GM18861 (cell line): ENCODE data around the gene TMEM81.

ENCODE experiments used
- ATAC-seq: cut with Tn5 transposase; IDR thresholded peaks from one replicate; pipeline ENCODE4 v1.9.1; 2021; ENCODE audit not compliant: unreplicated experiment

TMEM81 gene, protein sequence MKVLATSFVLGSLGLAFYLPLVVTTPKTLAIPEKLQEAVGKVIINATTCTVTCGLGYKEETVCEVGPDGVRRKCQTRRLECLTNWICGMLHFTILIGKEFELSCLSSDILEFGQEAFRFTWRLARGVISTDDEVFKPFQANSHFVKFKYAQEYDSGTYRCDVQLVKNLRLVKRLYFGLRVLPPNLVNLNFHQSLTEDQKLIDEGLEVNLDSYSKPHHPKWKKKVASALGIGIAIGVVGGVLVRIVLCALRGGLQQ

DNA sequence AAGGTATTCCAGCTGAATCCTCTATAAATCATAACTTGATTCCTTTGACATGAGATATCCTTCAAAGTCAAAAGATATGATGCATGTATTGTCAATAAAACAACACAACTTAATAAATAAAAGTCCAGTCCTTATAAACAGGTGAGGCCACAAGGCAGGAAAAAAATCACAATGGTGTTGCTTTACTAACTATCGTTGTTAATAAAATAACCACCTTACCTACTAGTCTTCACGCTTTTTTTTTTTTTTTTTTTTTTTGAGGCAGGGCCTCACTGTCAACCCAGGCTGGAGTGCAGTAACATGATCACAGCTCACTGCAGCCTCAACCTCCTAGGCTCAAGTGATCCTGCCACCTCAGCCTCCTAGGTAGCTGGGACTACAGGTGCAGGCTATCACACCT is at the start of gene TMEM81:
TMEM81 (minus strand) TSS at position 101 of the 400 bp plus-strand sequence. CDS start 140 bp downstream, outside the sequence.
- no peak for ATAC-seq

DNA sequence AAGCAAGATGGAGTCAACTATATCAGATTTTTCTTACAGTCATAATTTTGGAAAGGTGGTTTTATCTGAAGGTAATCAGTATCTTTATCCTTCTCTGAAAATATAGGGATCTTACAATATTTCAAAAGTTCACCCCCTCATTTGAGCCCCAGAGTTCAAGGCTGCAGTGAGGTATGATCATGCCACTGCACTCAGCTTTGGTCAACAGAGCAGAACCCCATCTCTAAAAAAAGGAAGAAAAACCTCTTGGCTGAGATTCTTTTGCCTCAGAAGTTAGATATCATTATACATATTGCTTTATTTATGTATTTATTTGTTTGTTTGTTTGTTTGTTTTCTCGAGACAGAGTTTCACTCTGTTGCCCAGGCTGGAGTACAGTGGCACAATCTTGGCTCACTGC is 49.0 kb upstream of the TMEM81 start:
- no peak for ATAC-seq

DNA sequence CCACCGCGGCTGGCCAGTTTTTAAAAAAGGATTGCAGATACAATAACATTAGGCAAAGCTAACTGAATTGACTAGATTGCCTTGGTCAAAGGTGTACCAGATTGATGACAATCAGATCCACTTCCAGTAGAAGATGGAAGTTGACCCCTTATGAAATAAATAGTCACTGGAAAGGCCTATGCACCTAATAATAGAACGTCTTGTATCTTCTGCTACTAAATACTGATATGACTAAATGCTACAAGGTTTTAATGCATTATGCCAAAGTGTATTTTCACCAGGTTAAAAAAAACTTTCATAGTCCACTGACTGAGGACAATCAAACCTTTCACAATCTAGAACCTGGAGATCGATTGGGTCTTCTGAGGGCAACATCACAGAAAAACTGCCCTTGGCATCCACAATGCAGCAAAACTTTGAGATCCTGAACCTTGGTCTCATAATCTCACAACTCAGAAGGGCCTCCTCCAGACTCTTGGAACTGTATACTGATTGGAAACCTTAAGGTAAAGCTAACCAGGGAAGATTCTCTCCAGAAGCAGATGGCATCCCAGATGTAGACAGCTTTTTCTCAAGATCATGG is 45.3 kb upstream of the TMEM81 start:
- ATAC-seq = no peak

DNA sequence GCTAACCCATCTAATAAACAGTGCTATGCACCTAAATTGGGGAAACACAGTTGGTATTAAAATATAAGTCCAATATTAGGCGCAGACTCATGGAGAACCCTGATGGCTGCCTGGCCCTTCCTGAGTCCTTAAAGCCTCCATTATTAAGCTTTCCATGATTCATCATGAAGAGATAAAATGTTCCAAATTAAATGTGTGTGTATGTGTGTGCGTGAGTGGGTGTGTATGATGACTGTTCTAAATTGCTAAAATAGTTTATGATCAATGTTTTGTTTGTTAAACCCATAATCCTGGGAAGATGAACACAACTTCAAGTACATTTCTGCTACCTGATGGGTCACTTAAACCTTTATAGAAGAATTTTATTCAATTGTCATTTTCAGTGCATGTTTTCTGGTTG is 43.8 kb upstream of the TMEM81 start:
- no peak for ATAC-seq

DNA sequence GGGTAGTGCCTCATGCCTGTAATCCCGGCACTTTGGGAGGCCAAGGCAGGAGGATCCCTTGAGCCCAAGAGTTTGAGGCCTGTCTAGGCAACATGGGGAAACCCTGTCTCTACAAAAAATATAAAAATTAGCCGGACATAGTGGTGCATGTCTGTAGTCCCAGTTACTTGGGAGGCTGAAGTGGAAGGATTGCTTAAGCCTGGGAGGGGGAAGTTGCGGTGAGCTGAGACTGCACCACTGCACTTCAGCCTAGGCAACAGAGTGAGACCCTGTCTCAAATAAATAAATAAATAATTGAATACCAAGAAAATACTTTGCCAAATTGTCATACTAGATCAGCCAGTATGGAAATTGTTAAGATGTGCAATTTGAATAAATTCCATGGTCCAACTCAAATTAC is 43.4 kb upstream of the TMEM81 start:
- ATAC-seq = no peak

DNA sequence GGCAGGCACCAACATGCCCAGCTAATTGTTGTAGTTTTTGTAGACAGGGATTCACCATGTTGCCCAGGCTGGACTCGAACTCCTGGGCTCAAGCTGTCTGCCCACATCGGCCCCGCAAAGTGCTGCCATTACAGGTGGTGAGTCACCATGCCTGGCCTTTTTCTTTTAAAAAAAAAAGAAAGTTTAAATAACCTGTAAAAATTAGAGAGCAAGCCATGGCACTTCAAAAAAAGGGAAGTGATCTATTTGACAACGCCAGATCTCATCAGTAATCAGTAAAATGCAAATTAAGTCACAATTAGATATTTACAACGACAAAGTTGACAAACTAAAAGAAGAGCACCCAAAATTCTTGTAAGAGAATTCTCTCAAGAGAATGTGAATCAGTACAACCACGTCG is 40.5 kb upstream of the TMEM81 start:
- no peak for ATAC-seq

DNA sequence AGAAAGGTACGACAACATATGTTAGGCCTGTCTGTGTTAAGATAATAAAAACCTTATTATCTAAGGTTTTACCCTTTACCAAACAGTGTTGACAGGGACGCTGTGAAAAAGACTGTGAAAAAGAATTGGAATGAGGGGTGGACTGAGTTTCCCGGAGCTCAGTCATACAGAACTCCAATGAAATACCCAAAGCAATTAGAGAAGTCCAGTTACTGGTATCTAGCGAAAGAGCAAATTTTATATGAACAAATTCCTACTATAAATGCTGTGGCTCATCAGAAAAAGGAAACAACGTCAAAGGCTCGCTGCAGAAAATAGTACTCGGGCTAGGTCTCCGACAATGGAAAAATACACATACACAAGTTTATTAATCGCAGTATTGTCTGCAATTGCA is 38.2 kb upstream of the TMEM81 start:
- no peak for ATAC-seq

DNA sequence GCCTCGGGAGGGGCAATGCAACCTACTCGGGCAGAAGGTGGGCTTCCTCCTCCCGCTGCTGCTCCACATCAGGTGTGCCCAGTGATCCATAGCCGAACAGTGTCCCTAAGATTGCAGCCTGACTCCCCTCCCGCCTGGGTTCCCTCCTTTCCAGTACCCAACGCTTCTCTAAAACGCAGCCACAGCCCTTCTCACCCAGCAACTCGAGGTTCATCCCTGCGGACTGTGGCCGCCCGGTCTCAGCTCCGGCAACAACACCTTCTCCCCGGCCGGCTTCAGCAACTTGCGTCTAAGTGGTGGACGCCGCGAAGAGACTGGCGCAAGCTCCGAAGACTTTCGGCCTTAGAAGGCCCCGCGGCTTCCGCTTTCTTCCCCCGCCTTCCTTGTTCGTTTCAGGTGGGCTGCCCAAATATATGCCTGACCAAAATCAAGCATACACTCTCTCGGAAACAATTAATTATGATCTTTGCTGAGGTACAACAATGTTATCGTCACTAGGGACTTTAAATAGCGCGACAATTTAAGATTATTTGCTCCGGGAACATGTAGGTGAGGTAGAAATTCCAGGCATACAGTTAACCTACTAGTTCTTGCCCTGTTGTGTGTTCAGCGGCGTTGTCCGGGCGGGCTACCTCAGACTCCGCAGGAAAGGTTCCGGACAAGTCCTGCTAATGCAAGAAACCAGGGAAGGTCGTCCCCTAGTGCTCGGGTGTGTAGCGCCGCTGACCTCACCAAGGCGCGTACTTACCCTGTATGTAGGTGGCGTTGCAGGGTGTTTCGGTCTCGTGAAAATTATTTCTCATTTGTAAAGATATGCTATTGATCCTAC is 37.6 kb upstream of the TMEM81 start, which contains the start of gene RBBP5:
RBBP5 (minus strand) TSS at position 319 of the 829 bp plus-strand sequence; CDS start at position 214, 105 bp downstream.
- ATAC-seq = peak; percentile 84

DNA sequence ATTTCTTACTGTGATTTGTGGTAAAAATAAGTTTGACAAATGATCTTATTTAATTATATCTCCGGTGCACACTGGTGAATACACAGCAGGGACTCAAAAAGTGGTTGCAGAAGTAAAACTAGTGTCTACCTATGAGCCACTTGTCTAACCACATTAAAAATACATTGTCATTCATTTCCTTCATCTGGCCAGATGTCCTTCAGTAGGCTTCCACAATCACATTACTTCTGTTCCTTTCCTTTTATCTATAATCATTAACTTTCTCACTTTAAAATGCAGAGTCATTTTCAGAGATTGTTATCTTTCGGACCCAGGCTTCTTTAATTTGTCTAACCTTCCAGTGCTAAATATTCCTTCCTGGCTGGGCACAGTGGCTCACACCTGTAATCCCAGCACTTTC is 34.5 kb upstream of the TMEM81 start:
- no peak for ATAC-seq

DNA sequence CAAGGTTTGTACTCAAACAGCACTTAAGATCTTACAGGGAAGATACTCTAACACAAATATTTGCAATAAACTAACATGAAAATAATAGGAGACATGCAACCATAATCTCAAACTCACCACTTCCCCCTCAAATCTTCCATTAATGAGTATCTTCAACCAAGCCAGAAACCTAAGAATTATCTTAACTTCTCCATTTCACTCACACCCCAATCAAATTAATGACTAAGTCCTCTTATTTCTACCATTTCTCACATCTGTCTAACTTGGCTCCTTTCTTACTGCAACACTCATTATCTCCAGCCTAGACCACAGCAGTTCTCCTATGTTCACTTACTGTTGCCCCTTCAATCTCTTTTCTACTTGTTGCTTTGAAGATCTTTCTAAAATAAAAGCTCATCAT is 27.1 kb upstream of the TMEM81 start:
- ATAC-seq = no peak

DNA sequence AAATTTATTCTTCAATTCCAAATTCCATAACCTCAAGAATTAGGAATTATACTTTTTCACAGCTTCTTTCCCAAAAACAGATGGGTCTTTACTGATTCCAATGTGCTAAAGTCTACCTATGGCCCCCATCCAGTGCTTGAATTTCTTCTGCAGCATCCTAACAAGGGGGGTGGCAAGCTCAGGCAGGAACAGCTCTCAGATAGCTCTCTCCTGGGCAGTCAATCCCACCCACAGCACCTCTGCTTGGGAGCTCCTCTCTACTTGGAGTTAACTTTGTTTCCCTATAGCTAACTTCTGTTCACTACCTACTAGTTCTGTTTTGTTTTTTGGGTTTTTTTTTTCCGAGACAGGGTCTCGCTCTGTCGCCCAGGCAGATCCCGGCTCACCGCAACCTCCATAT is 25.5 kb upstream of the TMEM81 start:
- ATAC-seq = no peak

DNA sequence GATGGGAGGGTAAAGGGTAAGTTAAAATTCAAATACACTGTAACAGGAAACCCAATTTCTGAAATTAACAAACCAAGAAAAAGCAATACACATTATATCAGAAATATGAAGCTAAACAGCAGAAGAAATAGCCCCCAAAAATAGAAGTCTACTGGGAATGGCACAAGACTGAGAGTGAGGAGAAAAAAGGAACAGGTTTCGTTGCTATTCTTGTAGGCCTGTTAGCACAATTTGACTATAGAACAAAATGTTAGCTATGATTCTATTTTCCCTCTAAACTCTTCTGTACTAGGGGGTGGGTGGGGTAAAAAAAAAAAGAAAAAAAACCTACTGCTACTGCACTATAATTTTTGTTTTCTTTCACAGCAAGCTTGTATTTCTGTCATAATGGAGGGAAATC is 25.0 kb upstream of the TMEM81 start:
- ATAC-seq = no peak

DNA sequence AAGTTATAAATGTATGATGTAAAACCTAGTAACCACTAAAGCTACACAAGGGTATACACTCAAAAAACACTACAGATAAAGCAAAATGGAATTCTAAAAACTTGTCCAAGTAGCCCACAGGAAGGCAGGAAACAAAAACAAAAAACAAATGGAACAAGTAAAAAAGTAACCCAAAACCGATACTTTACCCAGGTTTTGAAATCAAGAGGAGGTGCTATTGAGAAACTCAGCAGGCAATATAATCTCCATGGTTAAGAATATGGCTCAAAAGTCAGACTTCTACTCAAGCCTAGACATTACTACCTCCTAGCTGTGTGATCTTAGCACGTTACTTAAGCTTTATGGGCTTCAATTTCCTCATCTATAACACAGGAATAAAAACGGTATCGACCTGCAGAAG is 24.2 kb upstream of the TMEM81 start:
- no peak for ATAC-seq

DNA sequence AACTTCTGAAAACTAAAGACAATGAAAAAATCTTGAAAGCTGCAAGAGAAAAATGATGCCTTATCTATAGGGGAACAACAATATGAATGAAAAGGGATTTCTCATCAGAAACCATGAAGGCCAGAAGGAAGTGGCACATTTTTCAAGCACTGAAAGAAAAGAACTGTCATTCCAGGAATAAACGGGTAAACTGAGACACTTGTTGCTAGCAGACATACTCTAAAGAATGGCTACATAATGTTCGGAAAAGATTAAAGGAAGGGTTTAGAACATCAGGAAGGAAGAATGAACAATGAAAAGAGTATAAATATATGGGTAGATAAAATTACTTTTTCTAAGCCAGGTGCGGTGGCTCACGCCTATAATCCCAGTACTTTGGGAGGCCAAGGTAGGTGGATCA is 23.1 kb upstream of the TMEM81 start:
- no peak for ATAC-seq

DNA sequence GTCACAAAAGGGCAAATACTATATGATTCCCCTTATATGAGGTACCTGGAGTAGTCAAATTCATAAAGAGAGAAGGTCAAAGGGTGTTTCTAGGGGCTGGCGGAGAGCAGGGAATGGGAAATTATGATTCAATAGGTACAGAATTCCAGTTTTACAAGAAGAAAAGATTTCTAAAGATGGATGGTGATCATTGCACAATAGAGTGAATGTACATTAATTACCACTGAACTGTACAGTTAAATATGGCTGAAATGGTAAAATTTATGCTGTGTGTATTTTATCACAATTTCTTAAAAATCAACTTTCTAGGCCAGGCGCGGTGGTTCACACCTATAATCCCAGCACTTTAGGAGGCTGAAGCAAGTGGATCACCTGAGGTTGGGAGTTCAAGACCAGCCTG is 18.1 kb upstream of the TMEM81 start:
- ATAC-seq = no peak

DNA sequence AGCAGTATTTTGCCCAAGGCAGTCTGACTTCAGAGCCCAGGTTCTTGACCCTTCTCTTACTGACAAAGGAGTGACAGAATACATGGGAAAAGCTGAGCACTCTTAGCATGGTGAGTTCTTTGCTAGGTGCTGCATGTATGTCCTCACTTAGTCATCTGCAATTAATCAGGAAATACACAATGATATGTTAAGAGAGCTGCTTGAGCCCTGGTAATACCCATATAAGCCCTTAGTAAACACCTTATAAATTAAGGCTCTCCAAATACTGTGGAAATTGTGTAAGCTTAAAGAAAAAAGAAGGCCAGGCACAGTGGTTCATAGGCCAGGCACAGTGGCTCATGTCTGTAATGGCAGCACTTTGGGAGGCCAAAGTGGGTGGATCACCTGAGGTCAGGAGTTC is 14.0 kb upstream of the TMEM81 start:
- no peak for ATAC-seq

DNA sequence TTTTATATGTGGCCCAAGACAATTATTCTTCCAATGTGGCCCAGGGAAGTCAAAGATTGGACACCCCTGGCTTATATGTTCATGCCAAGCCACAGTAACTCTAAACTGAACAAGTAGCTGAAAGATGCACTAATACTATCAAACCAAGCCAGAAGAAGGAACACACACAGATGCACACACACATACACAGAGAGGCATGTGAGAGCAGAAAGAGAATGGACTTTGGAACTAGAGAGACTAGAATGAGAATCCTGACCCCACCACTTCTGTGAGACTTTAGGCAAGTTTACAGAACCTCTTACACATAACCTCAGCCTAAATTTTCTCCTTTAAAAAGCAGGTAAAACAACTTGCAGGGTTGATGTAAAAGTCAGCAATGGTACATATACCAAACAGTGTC is 11.2 kb upstream of the TMEM81 start:
- ATAC-seq = no peak

DNA sequence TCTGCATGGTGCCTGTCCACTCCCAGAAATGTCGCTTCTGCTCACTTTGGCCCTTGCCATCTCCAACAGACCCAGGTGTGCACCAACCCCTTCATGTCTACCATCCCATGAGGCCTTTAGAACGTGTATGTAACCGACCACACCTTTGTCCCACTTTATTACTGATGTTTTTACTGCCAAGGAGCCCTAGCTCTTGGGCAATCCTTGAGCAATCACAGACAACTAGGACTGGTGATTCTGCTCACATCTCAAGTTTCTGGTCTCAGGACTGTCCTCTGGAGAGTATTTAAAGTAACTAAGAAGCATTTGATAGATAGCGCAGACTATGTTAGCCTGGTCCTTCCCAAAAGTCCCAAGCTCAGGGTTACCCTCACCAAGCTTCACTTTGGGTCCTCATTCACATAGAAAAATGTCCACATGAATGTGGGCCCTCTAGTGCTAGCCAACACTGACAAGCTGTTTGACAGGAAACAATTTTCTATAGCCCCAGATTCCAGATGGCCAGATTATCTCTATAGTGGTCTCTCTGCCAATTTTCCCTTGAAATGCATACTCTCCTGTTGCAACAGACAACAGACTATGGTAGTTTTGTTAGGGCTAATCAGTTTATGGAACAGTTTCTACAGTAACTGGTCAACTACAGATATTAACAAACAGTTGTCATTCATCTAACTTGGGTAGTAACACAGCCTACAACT is 6.9 kb upstream of the TMEM81 start:
- ATAC-seq = no peak

DNA sequence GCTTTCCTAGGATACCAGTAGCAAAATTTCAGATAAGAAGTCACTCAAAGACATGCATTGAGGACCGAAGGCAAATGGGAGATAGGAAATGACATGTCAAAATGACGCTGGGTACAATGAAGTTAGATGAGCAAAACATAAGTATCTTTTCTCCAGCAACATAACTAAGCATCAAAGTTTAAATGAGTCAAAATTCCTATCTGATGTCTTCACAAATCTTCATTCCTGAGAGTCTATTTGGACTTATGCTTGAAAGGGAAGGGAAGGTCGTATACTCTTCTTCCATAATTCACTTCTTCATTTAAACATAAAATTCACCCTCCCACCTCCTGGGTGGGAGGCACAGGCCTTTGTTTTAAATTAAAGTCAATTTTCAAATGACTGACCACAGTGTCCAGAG is 4.1 kb upstream of the TMEM81 start:
- no peak for ATAC-seq

DNA sequence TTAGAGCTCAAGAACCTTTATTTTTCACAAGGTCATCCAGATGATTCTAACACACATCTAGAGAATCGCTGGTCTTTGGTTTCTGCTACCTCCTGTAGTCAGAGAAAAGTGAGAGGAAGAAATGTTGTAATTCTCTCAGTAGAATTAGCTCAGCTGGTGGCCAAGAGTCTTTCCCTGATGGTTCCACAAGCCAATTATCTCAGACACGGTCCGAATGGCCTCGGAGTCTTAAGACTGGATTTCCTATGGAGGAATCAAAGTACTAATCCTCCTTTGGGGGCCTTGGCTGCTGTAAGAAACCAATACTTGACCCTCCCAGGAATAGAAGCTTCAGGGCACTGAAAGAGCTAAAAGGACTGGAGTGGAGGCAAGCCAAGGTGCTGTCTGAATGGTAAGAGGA is 1.8 kb downstream of the TMEM81 start:
- no peak for ATAC-seq

DNA sequence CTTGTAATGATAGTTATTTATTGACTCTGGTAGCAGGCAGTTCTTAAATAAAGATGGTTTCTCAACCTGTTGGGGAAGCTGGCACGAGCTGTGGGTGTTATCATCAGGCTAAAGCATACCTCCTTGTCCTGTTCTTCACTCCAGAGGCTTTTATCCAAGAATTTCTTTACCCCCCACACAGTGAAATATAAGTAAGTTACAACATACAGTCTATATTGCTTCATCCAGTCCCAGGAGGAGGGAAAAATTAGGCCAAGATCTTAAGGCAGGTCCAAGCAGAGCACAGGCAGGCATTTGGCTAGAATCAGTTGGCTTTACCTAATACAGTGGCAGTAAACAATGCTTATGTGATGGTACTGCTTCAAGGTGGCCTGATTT is 6.3 kb downstream of the TMEM81 start:
- ATAC-seq = no peak
